GM19043 (cell line): ENCODE results near the gene ATP6V0C.

Experiments
- ATAC-seq: cut with Tn5 transposase; IDR thresholded peaks from one replicate; pipeline ENCODE4 v1.9.1; 2021; ENCODE audit warnings: low read depth; ENCODE audit not compliant: unreplicated experiment

Gene ATP6V0C

DNA sequence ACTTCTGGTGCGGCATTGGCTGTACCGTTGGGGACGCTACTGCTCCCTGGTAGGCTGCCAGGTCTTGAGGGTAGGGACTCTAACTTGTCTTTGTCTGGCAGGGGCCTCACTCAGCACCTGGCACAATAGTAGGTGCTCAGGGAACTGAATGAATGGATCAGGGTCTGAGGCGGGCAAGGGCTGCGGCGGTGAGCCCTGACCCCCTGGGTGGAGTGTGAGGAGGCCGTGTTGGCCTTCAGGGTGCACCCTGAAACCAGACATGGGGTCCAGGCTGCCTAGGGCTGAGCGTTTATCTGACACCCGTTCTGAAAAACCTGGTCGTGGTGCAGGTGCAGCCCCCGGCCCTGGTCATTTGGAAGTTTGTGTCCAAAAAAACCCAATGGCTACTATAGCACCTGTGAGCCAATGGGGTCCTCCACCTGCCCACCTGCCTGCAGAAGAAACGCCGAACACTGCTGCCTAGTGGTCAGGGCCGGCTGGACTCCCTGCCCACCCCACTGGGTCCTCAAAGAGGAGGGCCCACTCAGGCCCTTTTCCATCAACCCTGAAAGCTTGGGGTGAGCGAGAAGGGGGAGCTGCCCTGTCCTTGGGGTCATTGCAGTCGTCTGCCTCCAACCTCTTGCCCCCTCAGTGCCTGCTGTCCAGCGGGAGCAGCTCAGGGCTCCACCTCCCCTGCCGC lies 4.9 kb upstream of the ATP6V0C start:
- ATAC-seq = no peak

DNA sequence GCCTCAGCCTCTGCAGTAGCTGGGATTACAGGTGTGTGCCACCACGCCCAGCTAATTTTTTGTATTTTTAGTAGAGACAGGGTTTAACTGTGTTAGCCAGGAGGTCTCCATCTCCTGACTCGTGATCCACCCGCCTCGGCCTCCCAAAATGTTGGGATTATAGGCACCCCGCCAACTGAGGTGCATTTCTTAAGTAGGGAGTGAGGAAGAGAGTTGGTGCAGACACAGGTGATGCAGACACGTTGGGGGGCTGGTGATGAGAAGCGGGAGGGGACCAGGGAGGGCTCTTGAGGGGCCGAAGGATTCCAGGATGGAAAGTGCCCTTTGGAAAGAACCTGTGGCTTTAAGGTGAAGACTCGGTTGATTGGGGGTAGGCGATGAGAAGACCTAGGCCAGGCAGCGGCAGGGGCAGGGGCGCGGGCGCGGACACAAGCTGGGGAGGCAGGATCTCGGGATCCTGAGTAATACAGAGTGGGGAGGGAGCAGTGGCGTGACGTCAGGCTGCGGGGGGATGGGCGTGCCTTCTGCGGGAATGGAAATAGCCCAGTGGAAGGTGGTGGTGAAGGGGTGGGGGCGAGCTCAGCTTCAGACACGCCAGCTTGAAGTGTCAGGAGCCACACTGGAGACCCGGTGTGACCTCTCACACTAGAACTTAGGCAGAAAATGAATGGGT lies 2.5 kb upstream of the ATP6V0C start:
- no peak for ATAC-seq

DNA sequence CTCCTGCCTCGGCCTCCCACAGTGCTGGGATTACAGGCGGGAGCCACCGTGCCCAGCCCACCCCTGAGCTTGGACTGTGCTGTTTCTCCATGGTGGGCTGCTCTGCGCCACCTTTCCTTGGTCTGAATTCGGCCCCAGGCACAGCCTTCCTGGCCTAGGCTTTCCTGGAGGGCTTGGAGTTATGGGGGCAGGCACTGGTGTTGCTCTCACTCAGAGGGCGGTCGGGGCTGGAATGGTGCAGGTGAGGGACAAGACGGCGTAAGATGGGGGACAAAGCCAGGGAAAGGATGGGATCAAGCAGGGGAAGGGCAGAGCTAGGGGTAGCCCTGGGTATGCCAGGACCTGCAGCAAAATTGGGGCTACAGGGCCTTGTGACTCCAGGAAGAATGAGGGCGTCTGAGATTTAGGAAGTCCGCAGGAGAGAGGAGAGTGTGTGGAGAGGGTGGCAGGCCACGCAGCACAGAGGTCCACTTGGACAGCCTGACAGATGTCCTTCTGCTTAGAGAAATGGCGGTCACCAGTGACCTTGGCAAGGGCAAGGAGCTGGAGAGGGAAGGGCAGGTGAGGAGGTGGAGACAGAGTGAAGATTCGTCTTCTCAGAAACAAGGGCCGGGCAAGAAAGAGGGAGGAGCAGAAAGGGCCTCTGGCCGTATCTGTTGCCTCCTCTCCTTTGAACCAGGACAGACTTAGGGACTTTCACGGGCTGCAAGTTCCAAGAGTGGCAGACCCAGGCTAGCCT lies 1.6 kb upstream of the ATP6V0C start:
- no peak for ATAC-seq

DNA sequence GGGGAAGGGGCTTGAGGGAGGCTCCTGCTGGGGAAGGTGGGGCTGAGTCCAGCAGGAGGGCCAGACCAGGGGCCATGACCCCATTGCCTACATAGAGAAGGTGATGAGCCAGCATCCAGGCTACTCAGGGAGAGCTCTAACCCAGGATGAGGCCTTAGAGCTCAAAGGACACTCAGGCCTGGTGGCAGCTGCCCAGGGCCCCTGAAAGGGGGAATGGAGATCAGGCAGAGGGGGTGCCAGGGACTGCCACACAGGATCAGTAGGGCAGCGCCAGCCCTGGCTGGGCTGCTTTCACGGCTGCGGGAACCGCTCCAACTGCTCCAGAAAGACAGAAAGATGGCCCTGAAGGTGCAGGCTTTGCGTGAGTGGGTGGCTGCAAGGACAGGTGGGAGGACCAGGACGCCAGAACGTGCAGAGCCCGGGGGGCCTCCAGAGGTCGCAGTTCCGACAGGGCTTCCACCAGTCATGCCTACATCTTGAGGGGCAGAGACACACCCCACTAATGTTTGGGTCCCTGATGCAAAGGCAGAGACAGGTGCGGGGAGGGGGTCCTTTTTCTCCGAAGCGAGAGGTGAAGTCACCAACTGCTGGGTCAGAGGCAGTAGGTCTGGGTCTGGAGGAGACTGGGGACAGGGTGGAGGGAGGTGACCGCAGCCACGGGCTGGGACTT lies 882 bp upstream of the ATP6V0C start:
- no peak for ATAC-seq

DNA sequence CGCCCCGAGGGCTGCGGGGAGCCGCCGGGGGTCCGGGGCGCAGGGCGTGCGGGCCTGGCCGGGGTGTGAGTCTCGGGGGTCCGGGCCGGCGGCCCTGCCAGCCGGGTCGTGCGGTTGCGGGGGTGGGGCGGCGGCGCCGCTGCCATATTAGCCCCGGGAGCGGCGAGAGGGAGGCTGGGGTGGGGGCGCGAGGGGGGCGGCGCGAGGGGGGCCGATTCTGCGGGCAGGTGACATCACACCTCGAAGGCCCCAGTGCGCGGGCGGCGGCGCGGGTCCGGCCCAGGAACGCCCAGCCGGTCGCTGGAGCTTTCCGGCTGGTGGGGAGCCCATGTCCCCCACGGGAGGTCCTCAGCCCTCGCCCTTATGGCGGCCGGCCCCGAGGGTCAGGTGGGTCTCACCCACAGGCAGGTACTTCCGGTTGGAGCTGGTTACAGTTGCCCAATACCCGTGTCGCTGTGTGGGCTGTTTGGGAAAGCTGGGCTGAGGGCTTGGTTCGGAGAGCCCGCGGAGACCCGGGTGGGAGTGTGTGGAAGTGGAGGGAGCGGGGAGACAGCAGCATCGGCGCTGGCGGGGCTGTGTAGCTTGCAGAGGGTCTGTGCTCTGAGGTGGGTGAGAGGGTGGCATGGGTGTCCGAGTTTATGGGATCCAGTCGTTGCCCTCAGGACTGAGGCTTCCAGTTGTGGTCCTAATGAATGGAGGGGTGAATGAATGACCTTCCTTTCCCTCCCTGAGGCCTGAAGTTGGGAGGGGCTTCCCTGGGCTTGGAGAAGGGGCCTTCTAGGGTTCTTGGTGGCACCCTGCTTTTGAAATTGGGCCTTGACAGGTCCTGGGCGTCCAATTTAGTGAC lies 804 bp downstream of the ATP6V0C start:
- no peak for ATAC-seq

DNA sequence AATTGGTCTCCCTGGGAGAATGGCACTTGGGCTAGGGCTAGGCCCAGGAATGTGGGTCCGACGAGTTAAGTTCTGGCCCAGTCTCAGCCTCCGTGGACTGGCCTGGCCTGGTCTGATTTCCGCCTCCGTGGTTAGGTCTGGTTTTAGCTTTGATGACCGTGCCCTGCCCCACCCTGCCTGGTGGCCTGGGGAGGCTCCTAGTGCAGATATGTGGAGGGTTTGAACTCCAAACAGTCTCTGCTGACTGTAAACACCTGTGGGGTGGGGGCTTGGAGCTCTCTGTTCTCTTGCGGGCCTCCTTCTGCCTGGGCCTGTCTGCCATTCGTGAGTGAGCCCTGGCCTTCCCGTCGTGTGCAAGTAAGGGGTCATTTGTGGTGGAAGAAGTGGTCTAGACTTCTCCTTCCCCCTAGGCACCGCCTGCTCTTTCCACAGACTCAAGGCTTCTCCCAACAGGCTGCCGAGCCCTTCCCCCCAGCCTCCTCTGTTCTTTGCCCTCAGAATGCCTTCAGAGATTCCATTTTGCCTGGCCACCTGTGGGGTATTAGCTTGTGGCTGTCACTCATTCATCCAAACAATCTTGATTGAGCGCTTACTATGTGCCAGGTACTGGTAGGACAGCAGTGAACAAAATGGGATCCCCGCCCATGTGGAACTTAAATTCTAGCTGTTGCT lies 1.6 kb downstream of the ATP6V0C start:
- no peak for ATAC-seq

DNA sequence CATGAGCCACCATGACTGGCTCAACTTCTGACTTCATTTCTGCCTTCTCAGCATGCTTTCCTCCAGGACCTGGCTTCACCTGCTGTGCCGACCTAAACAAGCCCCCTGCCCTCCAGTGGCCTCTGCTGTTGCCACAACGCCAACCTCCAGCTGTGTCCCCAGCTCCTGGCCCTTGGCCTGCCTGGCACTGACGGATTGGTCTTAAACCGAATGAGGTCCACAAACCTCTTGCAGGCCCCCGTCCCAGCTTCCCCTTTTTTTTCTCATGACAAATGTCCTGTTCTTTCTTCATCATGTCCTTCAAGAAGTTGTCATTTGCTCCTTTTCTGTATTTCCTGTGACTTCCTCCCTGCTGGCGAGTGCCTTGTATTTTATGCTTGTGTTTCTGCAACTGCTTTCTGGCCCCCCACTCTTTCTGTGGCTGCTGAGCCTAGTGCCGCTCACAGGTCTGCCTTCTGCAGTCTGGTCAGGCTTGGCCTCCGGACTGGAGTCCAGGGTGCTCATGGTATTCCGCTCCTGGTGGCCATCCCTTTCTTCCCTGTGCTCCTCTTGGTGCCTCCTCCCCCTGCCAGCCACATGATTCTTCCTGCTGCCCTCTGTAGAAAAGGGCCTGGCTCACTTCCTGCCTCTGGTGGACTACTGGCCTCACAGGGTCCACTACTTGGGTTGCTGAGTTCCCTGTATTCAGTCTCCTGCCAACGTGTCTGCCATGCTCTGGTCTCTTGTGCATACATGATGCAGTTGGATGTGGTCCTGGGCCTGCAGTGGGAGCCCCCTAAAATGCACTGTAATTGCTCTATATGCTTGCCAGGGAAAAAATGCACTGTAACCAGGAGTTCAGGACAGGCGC lies 2.9 kb downstream of the ATP6V0C start:
- no peak for ATAC-seq

DNA sequence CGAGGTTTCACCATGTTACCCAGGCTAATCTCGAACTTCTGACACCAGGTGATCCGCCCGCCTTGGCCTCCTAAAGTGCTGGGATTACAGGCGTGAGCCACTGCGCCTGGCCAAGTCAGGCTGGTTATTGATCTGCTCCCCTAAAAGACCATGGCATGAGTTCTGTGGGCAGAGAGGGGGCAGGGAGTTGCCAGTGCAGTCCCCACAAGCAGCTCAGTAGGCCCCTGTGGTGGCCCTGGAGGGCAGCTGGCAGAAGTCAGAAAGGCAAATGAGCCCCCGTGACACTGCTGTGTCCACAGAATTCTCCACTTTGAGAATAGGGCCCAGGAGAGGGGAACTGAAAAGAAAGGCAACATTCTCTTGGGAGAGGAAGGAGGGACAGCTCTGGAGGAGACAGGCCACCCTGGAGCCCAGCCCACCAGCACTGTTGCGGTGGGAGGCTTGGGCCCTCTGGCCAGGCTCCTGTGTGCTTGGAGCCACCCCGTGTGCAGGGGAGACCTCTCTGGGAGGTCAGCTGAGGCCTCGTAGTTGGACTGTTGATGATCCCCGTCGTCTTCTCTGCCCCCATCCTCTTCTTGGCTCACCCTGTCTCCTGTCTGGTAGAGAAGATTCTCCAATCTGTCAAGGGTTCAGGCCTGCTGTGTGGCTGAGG lies 4.3 kb downstream of the ATP6V0C start:
- ATAC-seq = no peak

DNA sequence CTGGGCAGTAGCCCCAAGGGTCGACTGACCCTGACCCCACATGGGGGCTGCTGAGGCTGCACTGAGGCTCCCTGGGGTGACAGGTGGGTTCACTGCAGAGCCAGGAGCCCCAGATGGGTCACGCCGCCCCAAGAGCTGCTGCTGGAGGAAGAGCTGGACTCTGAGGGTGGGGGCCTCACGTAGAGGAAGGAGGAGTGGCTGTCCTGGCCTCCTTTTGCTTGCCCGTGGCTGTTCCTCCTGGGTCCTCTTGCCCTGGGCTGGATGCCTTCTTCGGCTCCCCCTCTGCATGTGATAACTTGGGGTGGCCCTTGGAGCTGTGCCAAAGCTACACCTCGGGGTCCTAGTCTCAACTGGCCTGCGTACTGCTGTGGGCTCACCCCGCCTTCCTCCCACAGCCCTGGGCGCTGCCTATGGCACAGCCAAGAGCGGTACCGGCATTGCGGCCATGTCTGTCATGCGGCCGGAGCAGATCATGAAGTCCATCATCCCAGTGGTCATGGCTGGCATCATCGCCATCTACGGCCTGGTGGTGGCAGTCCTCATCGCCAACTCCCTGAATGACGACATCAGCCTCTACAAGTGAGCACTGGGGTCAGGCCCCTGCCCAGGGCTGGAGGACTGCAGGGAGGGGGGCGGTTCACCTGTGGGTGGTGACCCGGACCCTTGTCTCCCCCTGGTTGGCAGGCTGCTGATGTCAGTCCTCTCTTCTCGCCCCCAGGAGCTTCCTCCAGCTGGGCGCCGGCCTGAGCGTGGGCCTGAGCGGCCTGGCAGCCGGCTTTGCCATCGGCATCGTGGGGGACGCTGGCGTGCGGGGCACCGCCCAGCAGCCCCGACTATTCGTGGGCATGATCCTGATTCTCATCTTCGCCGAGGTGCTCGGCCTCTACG lies 5.3 kb downstream of the ATP6V0C start:
- ATAC-seq = no peak

DNA sequence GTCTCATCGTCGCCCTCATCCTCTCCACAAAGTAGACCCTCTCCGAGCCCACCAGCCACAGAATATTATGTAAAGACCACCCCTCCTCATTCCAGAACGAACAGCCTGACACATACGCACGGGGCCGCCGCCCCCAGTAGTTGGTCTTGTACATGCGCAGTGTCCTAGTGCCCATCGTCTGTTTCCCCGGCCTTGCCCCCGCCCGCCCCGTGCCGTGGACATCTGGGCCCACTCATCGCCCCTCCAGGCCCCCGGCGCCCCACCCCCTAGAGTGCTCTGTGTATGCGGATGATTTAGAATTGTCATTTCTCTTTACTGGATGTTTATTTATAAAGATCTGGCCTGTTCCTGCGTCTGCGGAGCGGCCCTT lies 5.9 kb downstream of the ATP6V0C start:
- ATAC-seq = no peak

DNA sequence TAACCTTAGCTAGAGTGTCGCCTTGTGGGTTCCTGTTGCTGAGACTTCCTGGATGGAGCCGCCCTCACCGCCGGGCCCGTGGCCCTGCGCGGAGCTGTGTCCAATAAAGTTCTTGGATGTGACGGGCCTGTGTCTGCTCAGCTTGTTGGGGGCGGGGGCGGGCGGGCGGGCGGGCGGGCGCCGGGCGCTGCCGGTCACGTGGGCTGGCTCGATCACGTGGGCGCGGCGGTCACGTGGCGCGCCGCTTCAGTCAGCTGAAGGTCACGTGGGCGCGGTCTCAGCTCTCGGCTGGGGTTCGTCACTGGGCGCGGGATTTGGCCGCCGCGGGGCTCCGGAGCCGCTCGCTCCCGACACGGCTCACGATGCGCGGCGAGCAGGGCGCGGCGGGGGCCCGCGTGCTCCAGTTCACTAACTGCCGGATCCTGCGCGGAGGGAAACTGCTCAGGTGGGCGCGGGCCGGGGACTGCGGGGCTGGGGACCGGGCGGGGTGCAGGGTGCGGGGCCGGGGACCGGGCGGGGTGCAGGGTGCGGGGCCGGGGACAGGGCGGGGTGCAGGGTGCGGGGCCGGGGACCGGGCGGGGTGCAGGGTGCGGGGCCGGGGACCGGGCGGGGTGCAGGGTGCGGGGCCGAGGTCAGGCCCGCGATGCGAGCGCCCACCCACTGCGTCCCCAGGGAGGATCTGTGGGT lies 6.5 kb downstream of the ATP6V0C start, which contains the start of gene AMDHD2:
Gene AMDHD2, plus strand, starts transcription at position 275 of the 687 bp plus-strand sequence. Its CDS starts 88 bp downstream, at position 363.
- no peak for ATAC-seq

DNA sequence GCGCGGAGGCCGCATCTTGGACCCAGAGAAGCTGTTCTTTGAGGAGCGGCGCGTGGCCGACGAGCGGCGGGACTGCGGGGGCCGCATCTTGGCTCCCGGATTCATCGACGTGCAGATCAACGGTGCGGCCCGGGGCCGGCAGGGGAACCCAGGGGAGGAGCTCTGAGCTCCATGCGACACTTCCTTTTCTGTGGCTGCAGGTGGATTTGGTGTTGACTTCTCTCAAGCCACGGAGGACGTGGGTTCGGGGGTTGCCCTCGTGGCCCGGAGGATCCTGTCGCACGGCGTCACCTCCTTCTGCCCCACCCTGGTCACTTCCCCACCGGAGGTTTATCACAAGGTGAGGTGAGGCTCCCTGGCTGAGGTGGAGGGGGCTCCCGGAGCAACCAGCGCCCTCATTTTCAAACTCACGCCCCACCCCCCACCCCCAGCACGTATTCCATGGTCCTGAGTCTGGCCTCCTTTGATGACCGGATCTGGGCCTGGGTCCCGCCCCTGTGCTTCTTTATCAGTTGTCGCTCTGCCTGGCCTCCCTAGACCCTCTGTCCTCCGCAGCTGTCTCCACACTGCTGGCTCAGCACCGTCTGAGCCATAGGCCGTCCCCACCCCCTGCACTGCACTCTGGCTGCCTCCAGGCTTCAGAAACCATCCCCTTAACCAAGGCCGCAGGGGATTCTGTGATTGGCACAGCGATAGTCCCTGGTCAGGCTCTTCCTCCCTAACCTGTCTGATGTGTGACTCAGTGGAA lies 7.2 kb downstream of the ATP6V0C start:
- ATAC-seq = no peak

DNA sequence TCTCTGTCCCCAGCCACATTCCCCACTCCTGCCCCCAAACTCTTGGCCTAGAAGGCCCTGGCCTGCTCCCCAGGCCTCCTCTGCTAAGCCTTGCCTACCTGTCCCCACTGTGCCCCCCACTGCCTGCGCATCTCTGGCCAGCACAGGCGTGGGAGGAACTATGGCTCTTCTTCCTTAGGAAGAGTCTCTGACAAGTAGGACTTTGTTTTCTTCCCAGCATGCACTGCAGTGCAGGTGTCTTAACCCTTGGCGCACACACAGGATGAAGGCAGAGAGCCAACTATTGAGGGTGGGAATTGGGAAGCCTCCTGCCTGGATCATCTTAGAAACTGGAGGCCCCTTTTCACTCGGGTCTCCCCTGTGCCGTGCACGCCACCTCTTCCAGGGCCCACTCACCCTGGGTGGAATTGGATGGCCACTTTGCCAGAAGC lies 10.1 kb downstream of the ATP6V0C start:
- ATAC-seq = no peak

DNA sequence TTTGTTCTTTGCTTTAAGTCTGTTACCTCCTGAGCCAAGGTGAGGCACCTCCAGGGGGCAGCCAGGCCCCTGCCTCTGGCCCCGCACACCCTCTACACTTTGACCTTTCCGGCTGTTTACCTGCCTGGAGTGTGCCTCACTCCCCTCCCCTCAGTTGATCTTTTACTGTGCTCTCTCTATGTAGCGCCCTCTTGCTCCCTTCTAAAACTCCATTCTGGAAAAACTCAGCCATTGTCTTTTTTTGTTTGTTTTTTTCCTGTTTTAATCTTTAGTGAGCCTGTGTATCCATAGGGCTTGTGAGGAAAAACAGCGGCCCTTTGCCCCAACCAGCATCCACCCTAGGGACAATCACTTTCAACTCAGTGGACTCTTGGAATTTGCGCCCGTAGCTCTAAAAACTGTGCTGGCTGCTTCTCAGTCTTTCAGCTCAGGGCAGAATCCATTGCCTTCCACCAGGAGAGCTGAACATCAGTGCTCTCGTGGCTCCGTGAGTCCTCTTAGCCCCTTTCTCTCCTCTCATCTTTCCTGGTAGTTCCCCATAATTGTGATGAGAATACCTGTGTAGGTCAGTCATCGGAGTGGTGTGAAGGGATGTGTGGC lies 10.7 kb downstream of the ATP6V0C start:
- ATAC-seq = no peak

DNA sequence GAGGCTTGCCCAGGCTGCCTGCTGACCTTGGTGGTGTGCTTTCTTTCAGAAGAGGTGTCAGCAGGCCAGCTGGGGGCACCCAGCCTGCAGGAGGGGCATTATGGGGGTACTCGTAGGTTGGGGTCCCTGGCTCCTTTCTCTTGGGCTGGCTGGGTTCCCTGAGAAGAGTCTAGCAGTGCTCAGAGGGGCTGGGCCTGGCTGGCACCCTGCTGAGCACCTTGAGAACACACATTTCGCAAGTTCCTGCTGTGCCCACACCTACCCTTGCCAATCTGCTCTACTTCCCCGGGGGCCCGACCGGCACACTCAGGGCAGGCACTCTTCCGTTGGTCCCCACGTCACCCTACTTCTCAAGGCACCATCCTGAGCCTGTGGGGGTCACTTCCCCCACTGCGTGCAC lies 12.4 kb downstream of the ATP6V0C start:
- no peak for ATAC-seq
